Esophagus squamous epithelium (tissue), 5 donors: Measurements from ENCODE around the gene C19orf44. TPM values are rescaled to one million over a fixed set of nuclear protein-coding genes. Genes with fewer than 3 reads are reported as not detected.
"Not testable (repeated sequence)": the region's sequence is repeated elsewhere in the genome, so short reads cannot be mapped to it uniquely, and the experiment has no call there.

ENCODE experiments used
- DNase-seq: peaks from one replicate; lab custom pipeline; 2025; lab: John Stamatoyannopoulos, UW
- H3K27ac ChIP-seq, 4 donors: fragments of 200-600 bp; sonication (generic); one replicate each; pipeline ENCODE4 v1.5.1; 2016 to 2019; ENCODE audit warnings: mild to moderate bottlenecking in 1 of 4
- H3K27me3 ChIP-seq, 4 donors: fragments of 200-600 bp; sonication (generic); 1 replicate in 3 of 4; 2 replicates in 1 of 4; pipeline versions ENCODE4 v1.5.1 to v1.6.0; 2017 to 2021; ENCODE audit warnings: antibody characterized with exemption in 1 of 4
- H3K36me3 ChIP-seq, 3 donors: fragments of 200-600 bp; sonication (generic); one replicate each; pipeline ENCODE4 v1.5.1; 2016 to 2019
- H3K4me1 ChIP-seq, 3 donors: fragments of 200-600 bp; sonication (generic); one replicate each; pipeline ENCODE4 v1.5.1; 2017 to 2019
- H3K4me3 ChIP-seq, 4 donors: fragments of 200-600 bp; sonication (generic); 1 replicate in 3 of 4; 2 replicates in 1 of 4; pipeline ENCODE4 v1.5.1; 2016 to 2019; ENCODE audit warnings: mild to moderate bottlenecking in 2 of 4, moderate library complexity in 1 of 4
- H3K9me3 ChIP-seq, 3 donors: fragments of 200-600 bp; sonication (generic); one replicate each; pipeline ENCODE4 v1.5.1; 2016 to 2019
- CTCF ChIP-seq, 6 experiments: fragments of 450-650 bp in 4 of 6; fragments of 200-600 bp in 2 of 6; sonication (generic) in 2 of 6; IDR thresholded peaks; one replicate each; pipeline ENCODE4 v1.5.1; 2016 to 2019; ENCODE audit warnings: antibody characterized with exemption in 6 of 6, mild to moderate bottlenecking in 4 of 6, moderate library complexity in 4 of 6
- POLR2A ChIP-seq, 4 donors: fragments of 450-650 bp; IDR thresholded peaks; one replicate each; pipeline ENCODE4 v1.6.1; 2017; ENCODE audit warnings: antibody characterized with exemption in 4 of 4, mild to moderate bottlenecking in 4 of 4, moderate library complexity in 3 of 4
- WGBS, 2 donors: methylation state at CpG; one replicate each; pipeline ENCODE4 v1.1.5; 2018; 5-methylcytosine and 5-hydroxymethylcytosine counted together
- intact Hi-C: fragments of 100-400 bp; cut with DNase I; formaldehyde crosslinking; loops from one replicate; pipeline ENCODE4 v1.15.0; 2022
- total RNA-seq, 4 donors: library from RNA; depleted of rRNA; stranded (reverse); fragments of >200 nt; gene quantifications; one replicate each; pipeline ENCODE4 v1.1.0, GENCODE V29; 2016
- donor health status: DM: yes; HTN: yes; CAD: no.

C19orf44 gene
- total RNA-seq, 4 donors from 2014 or later = 2.5 to 10.0 (median 4.2) TPM

- WGBS, 2 donors = 72 to 92% methylated on average over 4 of the region's 4 CpGs
- peaks cover 0 to 48% (median 6%) of the 10 kb centered on the region in 3 donors for H3K36me3 ChIP-seq
These were observed 52.8 kb downstream of the C19orf44 start for GRCh38 chr19:16548956-16549355.

GRCh38 chr19:16551902-16552301, 55.7 kb downstream of the C19orf44 start:
- H3K9me3 ChIP-seq, H3K27ac ChIP-seq, H3K4me1 ChIP-seq, intact Hi-C loops, DNase-seq, H3K27me3 ChIP-seq, H3K4me3 ChIP-seq: not testable (repeated sequence)
- peaks cover 0 to 77% (median 9%) of the 10 kb centered on the region in 3 donors for H3K36me3 ChIP-seq
- 88 to 95% methylated on average over 5 to 6 of the region's 6 CpGs for WGBS, 2 donors

More at GRCh38 chr19:16548956-16549355, 52.8 kb downstream of the C19orf44 start:
- Histone ChIP-seq H3K27me3 (no peaks in the 10 kb centered on the region), H3K4me1 (peaks cover 0 to 15% (median 5%) of the 10 kb centered on the region in 3 donors), H3K9me3 (no peaks in the 10 kb centered on the region), H3K4me3 (no peak overlapping the region), H3K27ac (no peak overlapping the region)
- intact Hi-C loops = no loop called here
- DNase-seq = no peak
- no peak for TF ChIP-seq CTCF (IDR thresholded peaks at IDR 0.05)
- no peak for TF ChIP-seq POLR2A (IDR thresholded peaks at IDR 0.05)

GRCh38 chr19:16554776-16555175, 58.6 kb downstream of the C19orf44 start:
- Histone ChIP-seq H3K4me1 (no peaks in the 10 kb centered on the region), H3K27me3 (no peaks in the 10 kb centered on the region), H3K36me3 (peaks cover 0 to 98% (median 9%) of the 10 kb centered on the region in 3 donors), H3K27ac (no peak overlapping the region), H3K9me3 (no peaks in the 10 kb centered on the region), H3K4me3 (no peak overlapping the region)
- intact Hi-C loops = no loop called here
- no peak for DNase-seq
- TF ChIP-seq CTCF (IDR thresholded peaks at IDR 0.05) = no peak
- no peak for TF ChIP-seq POLR2A (IDR thresholded peaks at IDR 0.05)
- WGBS, 2 donors = 85 to 86% methylated on average over 5 to 6 of the region's 8 CpGs

- peaks cover 8 to 99% (median 27%) of the 10 kb centered on the region in 3 donors for H3K36me3 ChIP-seq
- intact Hi-C loops = no loop called here
These were observed 63.6 kb downstream of the C19orf44 start for GRCh38 chr19:16559780-16560276.

GRCh38 chr19:16561382-16561781, 65.2 kb downstream of the C19orf44 start:
- TF ChIP-seq CTCF (IDR thresholded peaks at IDR 0.05) (no peak), POLR2A (IDR thresholded peaks at IDR 0.05) (no peak)
- intact Hi-C loops = no loop called here
- H3K27me3 ChIP-seq = no peaks in the 10 kb centered on the region
- WGBS, 2 donors = 89 to 93% methylated on average over 6 to 8 of the region's 8 CpGs
- H3K9me3 ChIP-seq = no peaks in the 10 kb centered on the region
- no peaks in the 10 kb centered on the region for H3K4me1 ChIP-seq
- no peak overlapping the region for H3K4me3 ChIP-seq
- no peak overlapping the region for H3K27ac ChIP-seq
- H3K36me3 ChIP-seq = peaks cover 11 to 99% (median 36%) of the 10 kb centered on the region in 3 donors
- DNase-seq = no peak

More at GRCh38 chr19:16559780-16560276, 63.6 kb downstream of the C19orf44 start:
- no peak overlapping the region for H3K27ac ChIP-seq
- H3K9me3 ChIP-seq = no peaks in the 10 kb centered on the region
- H3K27me3 ChIP-seq = no peaks in the 10 kb centered on the region
- DNase-seq = no peak
- no peaks in the 10 kb centered on the region for H3K4me1 ChIP-seq
- H3K4me3 ChIP-seq = no peak overlapping the region
- WGBS, 2 donors = 85 to 90% methylated on average over 4 to 10 of the region's 10 CpGs
- TF ChIP-seq POLR2A (IDR thresholded peaks at IDR 0.05) = no peak
- no peak for TF ChIP-seq CTCF (IDR thresholded peaks at IDR 0.05)
